UCSD-AML1 (cell line): ENCODE results near the gene CCDC51.
A peak's percentile ranks its signal among the peaks of the same experiment; 100 is the strongest.
"Not testable (repeated sequence)": the region's sequence is repeated elsewhere in the genome, so short reads cannot be mapped to it uniquely, and the experiment has no call there.

Experiments
- DNase-seq: peaks from one replicate; lab custom pipeline; 2025; ENCODE audit not compliant: unreplicated experiment; lab: John Stamatoyannopoulos, UW

Gene CCDC51, protein sequence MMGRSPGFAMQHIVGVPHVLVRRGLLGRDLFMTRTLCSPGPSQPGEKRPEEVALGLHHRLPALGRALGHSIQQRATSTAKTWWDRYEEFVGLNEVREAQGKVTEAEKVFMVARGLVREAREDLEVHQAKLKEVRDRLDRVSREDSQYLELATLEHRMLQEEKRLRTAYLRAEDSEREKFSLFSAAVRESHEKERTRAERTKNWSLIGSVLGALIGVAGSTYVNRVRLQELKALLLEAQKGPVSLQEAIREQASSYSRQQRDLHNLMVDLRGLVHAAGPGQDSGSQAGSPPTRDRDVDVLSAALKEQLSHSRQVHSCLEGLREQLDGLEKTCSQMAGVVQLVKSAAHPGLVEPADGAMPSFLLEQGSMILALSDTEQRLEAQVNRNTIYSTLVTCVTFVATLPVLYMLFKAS

DNA sequence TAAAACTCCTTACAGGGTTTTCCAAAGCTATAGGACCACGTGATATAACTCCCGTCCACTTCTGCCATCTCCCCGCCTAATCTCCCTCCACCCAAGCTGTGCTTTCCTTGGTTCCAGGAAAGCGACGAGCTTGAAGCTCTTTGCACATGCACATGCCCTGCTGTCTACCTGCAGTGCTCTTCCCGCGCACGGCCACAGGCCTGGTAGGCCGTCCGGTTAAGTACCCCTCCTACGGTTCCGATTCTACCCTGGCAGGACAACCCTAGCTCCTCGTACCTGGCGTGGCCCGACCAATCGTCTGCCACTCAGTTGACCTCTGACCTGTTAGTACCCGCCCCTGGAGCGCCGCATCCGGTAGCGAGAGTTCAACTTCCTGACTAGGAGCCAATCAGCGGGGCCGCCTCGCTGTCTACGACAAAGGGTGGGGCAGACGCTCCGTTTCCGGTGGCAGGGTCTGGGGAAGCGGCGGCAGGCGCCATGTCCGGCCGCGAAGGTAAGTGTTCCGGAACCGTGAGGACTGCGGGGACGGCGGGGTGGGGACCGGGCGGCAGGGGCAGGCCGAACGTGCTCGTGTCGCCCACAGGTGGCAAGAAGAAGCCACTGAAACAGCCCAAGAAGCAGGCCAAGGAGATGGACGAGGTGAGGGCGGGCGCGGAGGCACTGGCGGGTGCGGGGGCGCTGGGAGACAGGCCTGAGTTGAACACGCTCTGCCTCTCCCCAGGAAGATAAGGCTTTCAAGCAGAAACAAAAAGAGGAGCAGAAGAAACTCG is at the start of gene CCDC51, which contains the start of gene TMA7:
Gene CCDC51 (minus strand): TSS at position 300 of the 770 bp plus-strand sequence. CDS start 4,991 bp downstream, outside the sequence.
Gene TMA7 (plus strand): TSS at position 438 of the 770 bp plus-strand sequence. CDS start 40 bp downstream, at position 478.
- peak; percentile 97 for DNase-seq

DNA sequence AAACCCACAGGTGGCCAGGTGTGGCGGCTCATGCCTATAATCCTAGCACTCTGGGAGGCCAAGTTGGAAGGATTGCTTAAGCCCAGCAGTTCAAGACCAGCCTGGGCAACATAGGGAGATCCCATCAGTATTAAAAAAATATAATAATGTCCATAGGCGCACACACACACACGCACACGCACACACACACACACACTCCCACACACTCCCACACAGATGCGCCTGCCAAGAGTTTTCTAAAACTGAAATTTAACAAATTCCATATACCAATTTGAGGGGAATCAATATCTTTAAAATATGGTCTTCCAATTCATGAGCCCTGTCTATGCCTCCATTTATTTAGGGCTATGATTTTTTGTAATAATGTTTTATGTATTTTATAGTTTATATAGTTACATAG is 47.0 kb upstream of the CCDC51 start:
- no peak for DNase-seq

DNA sequence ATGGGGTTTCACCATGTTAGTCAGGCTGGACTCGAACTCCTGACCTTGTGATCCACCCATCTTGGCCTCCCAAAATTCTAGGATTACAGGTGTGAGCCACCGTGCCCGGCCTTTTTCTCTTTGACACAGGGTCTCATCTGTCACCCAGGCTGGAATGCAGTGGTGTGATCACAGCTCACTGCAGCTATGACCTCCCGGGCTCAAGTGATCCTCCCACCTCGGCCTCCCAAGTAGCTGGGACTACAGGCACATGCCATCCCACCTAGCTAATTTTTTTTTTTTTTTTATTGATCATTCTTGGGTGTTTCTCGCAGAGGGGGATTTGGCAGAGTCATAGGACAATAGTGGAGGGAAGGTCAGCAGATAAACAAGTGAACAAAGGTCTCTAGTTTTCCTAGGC is 42.9 kb upstream of the CCDC51 start:
- DNase-seq: not testable (repeated sequence)

- not testable (repeated sequence) for DNase-seq
Measured at GRCh38 chr3:48480891-48481290, 41.0 kb upstream of the CCDC51 start.

DNA sequence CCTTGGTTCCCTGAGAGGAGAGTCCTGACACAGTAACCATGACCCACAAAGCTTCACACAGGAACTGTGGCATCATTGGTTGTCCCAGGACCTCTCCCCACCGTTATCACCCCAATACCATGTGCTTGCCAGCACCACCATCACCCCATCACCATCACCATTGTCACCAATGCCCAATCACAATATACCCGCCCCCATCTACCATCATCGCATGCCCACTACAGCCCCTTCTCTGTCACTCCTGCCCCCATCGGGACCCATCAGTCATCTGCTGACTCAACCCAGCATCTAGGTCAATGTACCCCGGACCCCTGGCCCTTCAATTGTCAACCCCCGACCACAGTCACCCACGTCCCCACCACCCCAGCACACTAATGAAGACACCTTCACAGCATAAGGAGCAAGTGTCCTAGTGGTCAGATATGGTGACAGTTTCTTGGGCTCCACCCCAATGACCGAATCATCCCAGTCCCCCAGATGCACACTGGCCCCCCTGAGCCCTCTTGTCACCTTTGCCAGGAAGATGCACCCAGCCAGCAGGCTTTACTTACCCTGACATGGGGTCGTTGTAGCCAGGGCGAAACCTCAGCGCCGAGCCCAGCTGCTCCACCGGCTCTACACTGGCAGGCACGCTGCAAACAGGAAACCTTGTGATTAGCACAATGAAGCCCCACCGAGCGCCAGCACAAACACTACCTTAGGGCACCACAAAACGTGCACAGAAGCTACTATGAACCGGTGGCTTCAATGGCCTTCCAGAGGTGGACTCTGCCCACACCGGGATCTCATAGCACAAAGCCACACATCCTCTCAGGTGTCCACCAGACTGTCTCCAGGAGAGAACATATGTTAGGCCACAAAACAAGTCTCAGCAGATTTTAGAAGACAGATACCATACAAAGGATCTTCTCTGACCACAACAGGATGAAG is 39.0 kb upstream of the CCDC51 start:
- DNase-seq: no peak

DNA sequence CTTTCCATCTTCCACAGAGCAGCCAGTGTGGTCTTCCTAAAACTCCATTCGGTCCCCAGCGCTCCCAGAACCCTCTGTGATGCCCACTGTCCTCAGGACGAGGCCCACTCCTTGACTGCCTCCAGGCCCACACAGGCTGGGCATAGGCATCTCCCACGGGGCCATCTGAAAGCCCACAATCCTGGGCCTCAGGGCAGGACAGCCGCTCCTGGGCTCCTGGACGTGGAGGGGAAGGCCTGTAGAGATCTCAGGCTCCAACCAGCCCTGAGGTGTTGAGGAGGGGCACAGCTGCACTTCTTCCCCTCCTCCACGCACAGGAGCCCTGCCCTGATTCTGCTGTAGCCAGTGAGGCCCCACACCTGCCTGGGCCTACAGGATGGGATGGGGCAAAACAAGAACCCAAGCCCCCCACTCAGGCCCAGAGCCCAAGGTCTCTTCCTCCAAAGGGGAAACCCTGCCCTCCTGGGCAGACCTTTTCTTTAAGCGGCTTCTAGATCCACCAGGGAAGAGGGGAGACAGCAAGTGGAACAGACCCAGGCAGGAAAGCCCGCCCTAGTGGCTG is 38.1 kb upstream of the CCDC51 start:
- no peak for DNase-seq

GRCh38 chr3:48476426-48477053 is 36.6 kb upstream of the CCDC51 start:
- no peak for DNase-seq

DNA sequence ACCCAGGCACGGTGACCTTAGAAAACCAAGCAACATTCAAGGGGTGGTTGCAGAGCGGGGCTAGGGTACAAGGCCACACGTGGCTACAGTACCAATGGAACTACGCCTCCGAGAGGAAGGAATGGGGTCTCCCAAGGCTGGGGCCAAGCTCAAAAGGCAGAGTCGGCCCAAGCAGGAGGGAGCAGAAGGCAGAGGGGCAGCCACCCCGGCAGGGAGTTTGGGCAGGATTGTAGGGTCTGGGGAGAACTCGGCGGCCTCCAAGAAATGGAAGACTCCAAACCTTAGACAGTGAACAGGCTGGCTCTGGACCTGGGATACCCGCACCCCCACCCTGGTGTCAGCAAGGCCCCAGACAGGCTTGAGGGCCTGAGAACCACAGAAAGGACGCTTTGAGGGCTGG is 35.3 kb upstream of the CCDC51 start:
- no peak for DNase-seq

DNA sequence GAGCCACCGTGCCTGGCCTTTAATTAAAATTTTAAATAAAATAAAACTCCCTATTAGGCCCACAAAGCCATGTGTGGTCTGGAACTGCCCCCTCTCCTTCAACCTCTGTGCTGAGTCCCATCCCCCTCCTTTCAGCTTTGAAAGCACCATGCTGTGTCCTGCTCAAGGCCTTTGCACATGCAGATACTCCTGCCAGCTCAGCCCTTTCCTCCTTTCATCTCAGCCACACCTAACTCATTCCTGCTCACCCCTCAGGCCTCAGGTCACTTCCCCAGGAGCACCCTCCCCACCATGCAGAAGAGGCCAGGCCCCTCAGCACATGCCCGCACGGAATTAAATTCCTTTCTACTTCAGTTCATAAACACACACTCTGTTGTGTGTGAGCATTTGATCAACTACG is 34.7 kb upstream of the CCDC51 start:
- no peak for DNase-seq

DNA sequence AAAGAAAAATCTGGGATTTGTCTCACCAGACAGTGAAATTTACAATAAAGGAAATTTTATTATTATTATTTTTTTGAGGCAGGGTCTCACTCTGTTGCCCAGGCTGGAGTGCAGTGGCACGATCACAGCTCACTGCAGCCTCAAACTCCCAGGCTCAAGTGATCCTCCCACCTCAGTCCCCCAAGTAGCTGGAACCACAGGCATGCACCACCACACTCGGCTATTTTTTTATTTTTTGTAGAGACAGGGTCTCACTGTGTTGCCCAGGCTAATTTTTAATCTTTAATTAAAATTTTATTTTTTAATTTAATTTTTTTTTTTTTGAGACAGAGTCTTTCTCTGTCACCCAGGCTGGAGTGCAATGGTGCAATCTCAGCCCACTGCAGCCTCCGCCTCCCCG is 34.1 kb upstream of the CCDC51 start:
- DNase-seq: not testable (repeated sequence)

- no peak for DNase-seq
Measured at GRCh38 chr3:48473617-48473952, 33.7 kb upstream of the CCDC51 start.

GRCh38 chr3:48472923-48473616 is 33.2 kb upstream of the CCDC51 start:
- DNase-seq: peak; percentile 96

DNA sequence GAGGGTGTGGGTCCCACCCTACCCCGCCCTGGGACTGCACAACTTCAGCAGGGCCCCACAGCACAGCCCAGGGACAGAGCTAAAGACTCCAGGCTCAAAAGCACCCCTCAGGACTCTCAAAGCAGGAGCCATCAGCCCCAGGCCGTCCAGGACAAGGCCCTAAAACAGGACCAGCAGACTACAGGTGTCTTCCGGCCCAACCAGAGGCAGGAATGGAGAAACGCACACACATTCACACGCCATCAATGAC is 32.7 kb upstream of the CCDC51 start:
- no peak for DNase-seq

DNA sequence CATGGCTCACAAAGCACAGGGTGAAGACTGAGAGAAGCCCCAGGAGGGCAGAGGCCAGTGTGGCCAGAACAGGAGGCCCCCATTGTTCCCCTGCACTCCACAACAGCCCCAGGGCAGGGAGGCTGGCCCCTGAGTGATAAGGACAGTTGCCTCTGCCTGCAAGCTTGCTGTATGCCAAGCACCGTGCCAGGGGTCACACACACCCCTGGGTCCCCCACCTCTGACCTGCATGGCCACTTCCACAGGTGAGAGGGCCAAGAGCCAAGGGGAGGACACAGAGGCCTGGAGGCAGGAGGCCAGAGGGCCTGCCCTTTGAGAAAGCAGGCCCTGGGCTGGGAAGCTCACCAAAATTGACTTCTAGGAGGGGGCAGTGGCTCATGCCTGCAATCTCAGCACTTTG is 30.4 kb upstream of the CCDC51 start:
- no peak for DNase-seq

- DNase-seq: no peak
Measured at GRCh38 chr3:48469046-48469915, 29.4 kb upstream of the CCDC51 start.

GRCh38 chr3:48468329-48468731 is 28.4 kb upstream of the CCDC51 start:
- DNase-seq: no peak

DNA sequence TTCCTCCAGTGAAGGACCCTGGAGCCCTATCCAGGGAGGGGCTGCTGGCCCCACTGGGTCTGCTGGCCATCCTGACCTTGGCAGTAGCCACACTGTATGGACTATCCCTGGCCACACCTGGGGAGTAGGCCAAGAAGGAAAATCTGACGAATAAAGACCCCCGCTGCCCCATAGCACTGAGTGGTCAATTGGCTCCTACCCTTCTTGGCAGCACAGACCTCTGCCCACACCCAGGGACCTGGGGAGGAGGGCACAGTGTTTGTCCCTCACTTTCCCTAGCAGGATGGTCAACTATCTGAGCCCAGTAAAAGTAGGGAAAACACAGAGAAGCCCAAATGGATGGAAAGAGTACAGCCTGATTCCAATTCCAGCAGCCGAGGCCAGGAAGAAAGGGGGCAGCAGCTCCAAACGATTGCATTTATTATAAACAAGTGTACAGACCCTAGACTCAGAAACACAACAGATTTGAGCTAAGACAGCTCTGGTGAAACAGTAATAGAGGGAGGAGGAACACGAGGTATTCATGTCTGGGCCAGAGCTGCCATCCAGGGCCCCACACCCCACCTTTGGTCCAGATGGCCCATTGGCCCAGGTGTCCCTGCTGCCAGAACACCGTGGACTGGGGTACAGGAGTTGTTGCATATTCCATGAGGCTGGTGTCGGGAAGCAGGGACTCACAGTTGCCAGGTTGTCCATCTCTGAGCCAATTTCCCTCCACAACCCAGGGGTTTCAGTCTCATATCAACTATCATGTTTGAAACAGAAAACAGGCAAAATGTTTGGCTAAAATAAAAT is 27.8 kb upstream of the CCDC51 start:
- no peak for DNase-seq

GRCh38 chr3:48467110-48467454 is 27.2 kb upstream of the CCDC51 start:
- no peak for DNase-seq
